HepG2 (cell line): Measurements from ENCODE around the gene TMBIM4. TPM values are rescaled to one million over a fixed set of nuclear protein-coding genes. Genes with fewer than 3 reads are reported as not detected.
A peak's percentile ranks its signal among the peaks of the same experiment; 100 is the strongest.

ENCODE experiments used
- AGO2 ChIP-seq: fragments of 200-400 bp; formaldehyde crosslinking; optimal IDR thresholded peaks from 2 replicates; pipeline ENCODE3; 2017; ENCODE audit warnings: mild to moderate bottlenecking, low read depth, low read length, moderate library complexity
- CREB3 ChIP-seq: sonication (generic); formaldehyde crosslinking; IDR thresholded peaks from 2 replicates; pipeline ENCODE4 v1.5.0; 2020; ENCODE audit warnings: missing genetic modification reagents
- FOXP4 ChIP-seq: sonication (generic); formaldehyde crosslinking; IDR thresholded peaks from 2 replicates; pipeline ENCODE4 v1.4.0; 2020; ENCODE audit warnings: missing genetic modification reagents
- HMGA1 ChIP-seq: sonication (generic); formaldehyde crosslinking; conservative IDR thresholded peaks from 2 replicates; pipeline ENCODE4 v1.4.0; 2020; ENCODE audit warnings: missing genetic modification reagents
- SAFB2 ChIP-seq: sonication (generic); formaldehyde crosslinking; IDR thresholded peaks from 2 replicates; pipeline ENCODE4 v1.5.1; 2020; ENCODE audit warnings: missing genetic modification reagents, low read depth, mild to moderate bottlenecking, borderline replicate concordance
- YY1 ChIP-seq: IDR thresholded peaks from 2 replicates; pipeline ENCODE4 v1.6.1; 2011; ENCODE audit warnings: low read length, low read depth, moderate library complexity, mild to moderate bottlenecking; ENCODE audit not compliant: insufficient read depth, insufficient replicate concordance
- ZBTB20 ChIP-seq: sonication (generic); formaldehyde crosslinking; IDR thresholded peaks from 2 replicates; pipeline ENCODE4 v1.8.1; 2023; ENCODE audit warnings: missing genetic modification reagents, low read depth, mild to moderate bottlenecking, borderline replicate concordance
- ZFY ChIP-seq: sonication (generic); formaldehyde crosslinking; IDR thresholded peaks from 2 replicates; pipeline ENCODE4 v1.4.0; 2020; ENCODE audit warnings: missing genetic modification reagents
- ZNF616 ChIP-seq: sonication (generic); formaldehyde crosslinking; IDR thresholded peaks from 2 replicates; pipeline ENCODE4 v1.5.0; 2020; ENCODE audit warnings: low read depth, mild to moderate bottlenecking, missing genetic modification reagents
- ZNF644 ChIP-seq: IDR thresholded peaks from 2 replicates; pipeline ENCODE4 v1.6.1; 2016; ENCODE audit warnings: low read depth
- ZZZ3 ChIP-seq: sonication (generic); formaldehyde crosslinking; IDR thresholded peaks from 2 replicates; pipeline ENCODE4 v1.4.0; 2020; ENCODE audit warnings: missing genetic modification reagents, mild to moderate bottlenecking, borderline replicate concordance
- polyA plus RNA-seq, 8 experiments: library from polyadenylated mRNA; depleted of rRNA in 3 of 8; stranded (reverse) in 7 of 8; unstranded in 1 of 8; fragments of >200 nt; fragmentation: Illumina TruSeq in 4 of 8; extraction: Trizol in 4 of 8; gene quantifications; 2 replicates each; pipeline versions ENCODE4 v1.2.1 to v1.2.3, GENCODE V29; 2011 to 2016; ENCODE audit warnings: low read depth in 4 of 8, missing spikeins in 1 of 8, mixed read lengths in 1 of 8; ENCODE audit not compliant: insufficient read depth in 1 of 8
- total RNA-seq, 5 experiments: library from RNA; depleted of rRNA; stranded (reverse); fragments of >200 nt; fragmentation: Illumina TruSeq; extraction: Trizol; gene quantifications; 2 replicates each; pipeline ENCODE4 v1.2.3, GENCODE V29; 2016; ENCODE audit warnings: low read depth in 1 of 5
- TF ChIP-seq, protein P1 (sequence below): sonication (generic); formaldehyde crosslinking; conservative IDR thresholded peaks from 2 replicates; pipeline ENCODE4 v1.8.0; 2022; ENCODE audit warnings: missing genetic modification reagents
- TF ChIP-seq, protein P2 (sequence below): sonication (generic); formaldehyde crosslinking; IDR thresholded peaks from 2 replicates; pipeline ENCODE4 v1.4.0; 2020; ENCODE audit warnings: missing genetic modification reagents
- TF ChIP-seq, protein P3 (sequence below), 2 experiments: sonication (generic) in 1 of 2; formaldehyde crosslinking in 1 of 2; IDR thresholded peaks; 2 replicates each; pipeline versions ENCODE4 v1.4.0 to v1.6.1; 2018 to 2020; ENCODE audit warnings: missing genetic modification reagents in 2 of 2, borderline replicate concordance in 1 of 2, low read depth in 1 of 2, mild to moderate bottlenecking in 1 of 2, missing biosample characterization in 1 of 2
- TF ChIP-seq, protein P4 (sequence below): sonication (generic); formaldehyde crosslinking; IDR thresholded peaks from 2 replicates; pipeline ENCODE4 v1.4.0; 2020; ENCODE audit warnings: missing genetic modification reagents, mild to moderate bottlenecking, borderline replicate concordance
- TF ChIP-seq, protein P5 (sequence below): sonication (generic); formaldehyde crosslinking; IDR thresholded peaks from 2 replicates; pipeline ENCODE4 v1.4.0; 2020; ENCODE audit warnings: missing genetic modification reagents

Gene TMBIM4
- total and polyA plus RNA-seq, 2 of the 13 experiments (the other 11 are each of a cell fraction or from before 2014, with no cell fraction given), result 60.5 to 67.7 TPM

- TF ChIP-seq, protein P1, sequence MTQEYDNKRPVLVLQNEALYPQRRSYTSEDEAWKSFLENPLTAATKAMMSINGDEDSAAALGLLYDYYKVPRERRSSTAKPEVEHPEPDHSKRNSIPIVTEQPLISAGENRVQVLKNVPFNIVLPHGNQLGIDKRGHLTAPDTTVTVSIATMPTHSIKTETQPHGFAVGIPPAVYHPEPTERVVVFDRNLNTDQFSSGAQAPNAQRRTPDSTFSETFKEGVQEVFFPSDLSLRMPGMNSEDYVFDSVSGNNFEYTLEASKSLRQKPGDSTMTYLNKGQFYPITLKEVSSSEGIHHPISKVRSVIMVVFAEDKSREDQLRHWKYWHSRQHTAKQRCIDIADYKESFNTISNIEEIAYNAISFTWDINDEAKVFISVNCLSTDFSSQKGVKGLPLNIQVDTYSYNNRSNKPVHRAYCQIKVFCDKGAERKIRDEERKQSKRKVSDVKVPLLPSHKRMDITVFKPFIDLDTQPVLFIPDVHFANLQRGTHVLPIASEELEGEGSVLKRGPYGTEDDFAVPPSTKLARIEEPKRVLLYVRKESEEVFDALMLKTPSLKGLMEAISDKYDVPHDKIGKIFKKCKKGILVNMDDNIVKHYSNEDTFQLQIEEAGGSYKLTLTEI, result no peak
- TF ChIP-seq, protein P2, sequence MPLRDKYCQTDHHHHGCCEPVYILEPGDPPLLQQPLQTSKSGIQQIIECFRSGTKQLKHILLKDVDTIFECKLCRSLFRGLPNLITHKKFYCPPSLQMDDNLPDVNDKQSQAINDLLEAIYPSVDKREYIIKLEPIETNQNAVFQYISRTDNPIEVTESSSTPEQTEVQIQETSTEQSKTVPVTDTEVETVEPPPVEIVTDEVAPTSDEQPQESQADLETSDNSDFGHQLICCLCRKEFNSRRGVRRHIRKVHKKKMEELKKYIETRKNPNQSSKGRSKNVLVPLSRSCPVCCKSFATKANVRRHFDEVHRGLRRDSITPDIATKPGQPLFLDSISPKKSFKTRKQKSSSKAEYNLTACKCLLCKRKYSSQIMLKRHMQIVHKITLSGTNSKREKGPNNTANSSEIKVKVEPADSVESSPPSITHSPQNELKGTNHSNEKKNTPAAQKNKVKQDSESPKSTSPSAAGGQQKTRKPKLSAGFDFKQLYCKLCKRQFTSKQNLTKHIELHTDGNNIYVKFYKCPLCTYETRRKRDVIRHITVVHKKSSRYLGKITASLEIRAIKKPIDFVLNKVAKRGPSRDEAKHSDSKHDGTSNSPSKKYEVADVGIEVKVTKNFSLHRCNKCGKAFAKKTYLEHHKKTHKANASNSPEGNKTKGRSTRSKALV, result no peak
- TF ChIP-seq FOXP4 (CRISPR knock-in tag), result peak; percentile 36; the same call in 1 of the 2 replicates
- TF ChIP-seq, protein P3, sequence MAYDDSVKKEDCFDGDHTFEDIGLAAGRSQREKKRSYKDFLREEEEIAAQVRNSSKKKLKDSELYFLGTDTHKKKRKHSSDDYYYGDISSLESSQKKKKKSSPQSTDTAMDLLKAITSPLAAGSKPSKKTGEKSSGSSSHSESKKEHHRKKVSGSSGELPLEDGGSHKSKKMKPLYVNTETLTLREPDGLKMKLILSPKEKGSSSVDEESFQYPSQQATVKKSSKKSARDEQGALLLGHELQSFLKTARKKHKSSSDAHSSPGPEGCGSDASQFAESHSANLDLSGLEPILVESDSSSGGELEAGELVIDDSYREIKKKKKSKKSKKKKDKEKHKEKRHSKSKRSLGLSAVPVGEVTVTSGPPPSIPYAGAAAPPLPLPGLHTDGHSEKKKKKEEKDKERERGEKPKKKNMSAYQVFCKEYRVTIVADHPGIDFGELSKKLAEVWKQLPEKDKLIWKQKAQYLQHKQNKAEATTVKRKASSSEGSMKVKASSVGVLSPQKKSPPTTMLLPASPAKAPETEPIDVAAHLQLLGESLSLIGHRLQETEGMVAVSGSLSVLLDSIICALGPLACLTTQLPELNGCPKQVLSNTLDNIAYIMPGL (CRISPR knock-in tag; IDR thresholded peaks at IDR 0.05; ENCODE audit: borderline replicate concordance in 1 of 2, low read depth in 1 of 2), result peak; percentile 96 to 97
- no peak for TF ChIP-seq ZNF616 (CRISPR knock-in tag)
- TF ChIP-seq HMGA1 (CRISPR knock-in tag), result no peak
- TF ChIP-seq ZBTB20 (CRISPR knock-in tag), result no peak
- TF ChIP-seq ZNF644 (CRISPR knock-in tag), result no peak
- TF ChIP-seq ZFY (CRISPR knock-in tag), result peak; percentile 92
- TF ChIP-seq, protein P4, sequence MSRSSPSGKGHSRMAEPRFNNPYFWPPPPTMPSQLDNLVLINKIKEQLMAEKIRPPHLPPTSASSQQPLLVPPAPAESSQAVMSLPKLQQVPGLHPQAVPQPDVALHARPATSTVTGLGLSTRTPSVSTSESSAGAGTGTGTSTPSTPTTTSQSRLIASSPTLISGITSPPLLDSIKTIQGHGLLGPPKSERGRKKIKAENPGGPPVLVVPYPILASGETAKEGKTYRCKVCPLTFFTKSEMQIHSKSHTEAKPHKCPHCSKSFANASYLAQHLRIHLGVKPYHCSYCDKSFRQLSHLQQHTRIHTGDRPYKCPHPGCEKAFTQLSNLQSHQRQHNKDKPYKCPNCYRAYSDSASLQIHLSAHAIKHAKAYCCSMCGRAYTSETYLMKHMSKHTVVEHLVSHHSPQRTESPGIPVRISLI (CRISPR knock-in tag), result peak; percentile 65; the same call in 1 of the 2 replicates
- peak; percentile 87 for TF ChIP-seq AGO2
- TF ChIP-seq ZZZ3, result peak; percentile 69; the same call in 1 of the 2 replicates
- TF ChIP-seq YY1, result peak; percentile 91
- TF ChIP-seq, protein P5, sequence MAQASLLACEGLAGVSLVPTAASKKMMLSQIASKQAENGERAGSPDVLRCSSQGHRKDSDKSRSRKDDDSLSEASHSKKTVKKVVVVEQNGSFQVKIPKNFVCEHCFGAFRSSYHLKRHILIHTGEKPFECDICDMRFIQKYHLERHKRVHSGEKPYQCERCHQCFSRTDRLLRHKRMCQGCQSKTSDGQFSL (CRISPR knock-in tag), result peak; percentile 51; the same call in 1 of the 2 replicates
- peak; percentile 53; the same call in 1 of the 2 replicates for TF ChIP-seq SAFB2 (CRISPR knock-in tag)
- TF ChIP-seq CREB3 (CRISPR knock-in tag), result no peak
Measured at GRCh38 chr12:66169221-66170170, at the start of gene TMBIM4 (continued).
